Astrocyte (in vitro differentiated cells and primary cell): Measurements from ENCODE around the gene EIF4B.

Experiments used
- EZH2 ChIP-seq: IDR thresholded peaks from 2 replicates; pipeline ENCODE4 v1.6.1; 2012; ENCODE audit warnings: mild to moderate bottlenecking, low read length, inconsistent platforms; ENCODE audit not compliant: insufficient read depth
- TF ChIP-seq, protein P1 (sequence below): IDR thresholded peaks from 2 replicates; pipeline ENCODE4 v1.5.1; 2011; ENCODE audit warnings: low read depth, mild to moderate bottlenecking, inconsistent platforms, low read length, moderate library complexity; ENCODE audit not compliant: insufficient read depth

DNA sequence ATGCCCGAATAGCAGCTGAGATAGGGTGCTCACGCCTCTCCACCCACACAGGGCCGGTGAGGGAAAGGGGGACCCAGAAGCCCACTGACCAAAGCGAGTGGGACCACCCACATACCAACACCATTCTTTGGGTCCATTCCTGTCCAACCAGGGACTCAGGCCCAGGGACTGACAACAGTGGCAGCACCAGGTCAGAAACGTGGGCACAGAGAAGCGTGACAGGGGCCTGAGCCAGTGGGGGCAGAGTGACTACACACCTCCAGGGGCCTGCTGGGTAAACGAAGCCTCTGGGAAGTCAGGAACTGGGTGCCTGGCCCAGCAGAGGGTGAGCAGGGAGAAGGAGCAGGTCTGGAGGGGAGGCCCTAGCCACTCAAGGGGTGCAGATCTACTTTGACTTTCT lies 59.2 kb downstream of the EIF4B start:
- TF ChIP-seq EZH2: no peak
- TF ChIP-seq, protein P1, sequence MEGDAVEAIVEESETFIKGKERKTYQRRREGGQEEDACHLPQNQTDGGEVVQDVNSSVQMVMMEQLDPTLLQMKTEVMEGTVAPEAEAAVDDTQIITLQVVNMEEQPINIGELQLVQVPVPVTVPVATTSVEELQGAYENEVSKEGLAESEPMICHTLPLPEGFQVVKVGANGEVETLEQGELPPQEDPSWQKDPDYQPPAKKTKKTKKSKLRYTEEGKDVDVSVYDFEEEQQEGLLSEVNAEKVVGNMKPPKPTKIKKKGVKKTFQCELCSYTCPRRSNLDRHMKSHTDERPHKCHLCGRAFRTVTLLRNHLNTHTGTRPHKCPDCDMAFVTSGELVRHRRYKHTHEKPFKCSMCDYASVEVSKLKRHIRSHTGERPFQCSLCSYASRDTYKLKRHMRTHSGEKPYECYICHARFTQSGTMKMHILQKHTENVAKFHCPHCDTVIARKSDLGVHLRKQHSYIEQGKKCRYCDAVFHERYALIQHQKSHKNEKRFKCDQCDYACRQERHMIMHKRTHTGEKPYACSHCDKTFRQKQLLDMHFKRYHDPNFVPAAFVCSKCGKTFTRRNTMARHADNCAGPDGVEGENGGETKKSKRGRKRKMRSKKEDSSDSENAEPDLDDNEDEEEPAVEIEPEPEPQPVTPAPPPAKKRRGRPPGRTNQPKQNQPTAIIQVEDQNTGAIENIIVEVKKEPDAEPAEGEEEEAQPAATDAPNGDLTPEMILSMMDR: no peak
